HG02885 (cell line): Measurements from ENCODE around the gene ITGA4.

Source experiments
- ATAC-seq: cut with Tn5 transposase; IDR thresholded peaks from one replicate; pipeline ENCODE4 v1.9.1; 2021; ENCODE audit warnings: mild to moderate bottlenecking; ENCODE audit not compliant: unreplicated experiment, poor library complexity

Gene ITGA4

GRCh38 chr2:181570059-181570458 lies 112.9 kb downstream of the ITGA4 start:
- no peak for ATAC-seq

GRCh38 chr2:181570833-181571661 lies 113.9 kb downstream of the ITGA4 start:
- ATAC-seq: no peak

- ATAC-seq: no peak
These were observed 116.1 kb downstream of the ITGA4 start for GRCh38 chr2:181573140-181573736.

- ATAC-seq: no peak
These were observed 117.1 kb downstream of the ITGA4 start for GRCh38 chr2:181574321-181574720.

- ATAC-seq: no peak
These were observed 118.0 kb downstream of the ITGA4 start for GRCh38 chr2:181575024-181575649.

GRCh38 chr2:181575650-181576025 lies 118.5 kb downstream of the ITGA4 start:
- ATAC-seq: no peak

- no peak for ATAC-seq
These were observed 119.2 kb downstream of the ITGA4 start for GRCh38 chr2:181576431-181576830.

- ATAC-seq: no peak
These were observed 121.6 kb downstream of the ITGA4 start for GRCh38 chr2:181578829-181579228.

- ATAC-seq: no peak
These were observed 124.3 kb downstream of the ITGA4 start for GRCh38 chr2:181581534-181581933.

- no peak for ATAC-seq
These were observed 128.5 kb downstream of the ITGA4 start for GRCh38 chr2:181585732-181586131.
